IMR-90 (cell line): Measurements from ENCODE around the gene SFT2D2. TPM values are rescaled to one million over a fixed set of nuclear protein-coding genes. Genes with fewer than 3 reads are reported as not detected.

Experiments used
- ATAC-seq: fragments of 200-7000 bp; cut with Tn5 transposase; 2 replicates; pipeline ENCODE4 v1.9.1; 2020; ENCODE audit warnings: low read depth, mild to moderate bottlenecking, moderate library complexity
- BruUV-seq: library from RNA; stranded (reverse); fragments of 400-500 nt; replicated peaks from 2 replicates; lab custom pipeline; 2021; lab: Mats Ljungman, UMichigan
- CTCF ChIA-PET: fragments of 300-600 bp; formaldehyde crosslinking; extraction: SDS; loops from one replicate; lab custom pipeline; 2021; ENCODE audit warnings: antibody characterized with exemption; lab: Yijun Ruan, JAX
- POLR2A ChIA-PET: fragments of 300-600 bp; sonication (Branson Sonifier 250); formaldehyde crosslinking; loops from one replicate; lab custom pipeline; 2022; ENCODE audit warnings: antibody characterized with exemption; ENCODE audit not compliant: unreplicated experiment; lab: Charles Lee
- DNase-seq: peaks from one replicate; pipeline ENCODE4 v3.0.0; 2013
- H2AFZ ChIP-seq: replicated peaks from 2 replicates; pipeline ENCODE3; 2013; ENCODE audit warnings: low read length, mild to moderate bottlenecking; ENCODE audit not compliant: poor library complexity
- H2AK5ac ChIP-seq: 2 replicates; pipeline ENCODE4 v1.6.1; 2013; ENCODE audit warnings: low read depth, low read length, inconsistent platforms
- H2AK9ac ChIP-seq: replicated peaks from 2 replicates; pipeline ENCODE3; 2013; ENCODE audit warnings: mild to moderate bottlenecking, low read depth, low read length, moderate library complexity; ENCODE audit not compliant: poor library complexity
- H2BK120ac ChIP-seq: 2 replicates; pipeline ENCODE4 v1.6.1; 2013; ENCODE audit warnings: low read depth, low read length, inconsistent platforms
- H2BK15ac ChIP-seq: 3 replicates; pipeline ENCODE4 v1.6.1; 2013; ENCODE audit warnings: low read depth, low read length, inconsistent platforms
- H2BK20ac ChIP-seq: 2 replicates; pipeline ENCODE4 v1.6.1; 2013; ENCODE audit warnings: low read depth, mild to moderate bottlenecking, inconsistent platforms, low read length, moderate library complexity
- H2BK5ac ChIP-seq: 2 replicates; pipeline ENCODE4 v1.6.1; 2013; ENCODE audit warnings: mild to moderate bottlenecking, low read depth, low read length, inconsistent platforms; ENCODE audit not compliant: poor library complexity, severe bottlenecking
- H3K14ac ChIP-seq: replicated peaks from 2 replicates; pipeline ENCODE4 v1.6.1; 2013; ENCODE audit warnings: low read depth, low read length, inconsistent platforms
- H3K18ac ChIP-seq: 2 replicates; pipeline ENCODE4 v1.6.1; 2013; ENCODE audit warnings: low read depth, low read length, control low read depth
- H3K23ac ChIP-seq: 2 replicates; pipeline ENCODE4 v1.6.1; 2013; ENCODE audit warnings: low read depth, low read length, inconsistent platforms
- H3K27ac ChIP-seq: 2 replicates; pipeline ENCODE4 v1.5.1; 2013; ENCODE audit warnings: mild to moderate bottlenecking, control low read depth, low read length; ENCODE audit not compliant: insufficient read depth
- H3K27me3 ChIP-seq: 2 replicates; pipeline ENCODE4 v1.6.1; 2013; ENCODE audit warnings: low read length; ENCODE audit not compliant: control insufficient read depth, insufficient read depth
- H3K36me3 ChIP-seq: 2 replicates; pipeline ENCODE4 v1.6.1; 2013; ENCODE audit warnings: low read length, mixed read lengths; ENCODE audit not compliant: control insufficient read depth, insufficient read depth
- H3K4ac ChIP-seq: 2 replicates; pipeline ENCODE4 v1.6.1; 2013; ENCODE audit warnings: low read depth, low read length, inconsistent platforms
- H3K4me1 ChIP-seq: 2 replicates; pipeline ENCODE4 v1.6.1; 2013; ENCODE audit warnings: low read length, mixed read lengths; ENCODE audit not compliant: control insufficient read depth, insufficient read depth
- H3K4me2 ChIP-seq: 2 replicates; pipeline ENCODE4 v1.6.1; 2013; ENCODE audit warnings: low read depth, mild to moderate bottlenecking, control low read depth, low read length, moderate library complexity
- H3K4me3 ChIP-seq: 2 replicates; pipeline ENCODE4 v1.5.1; 2013; ENCODE audit warnings: low read depth, mild to moderate bottlenecking, control low read depth, low read length, moderate library complexity; ENCODE audit not compliant: insufficient read depth
- H3K56ac ChIP-seq: 2 replicates; pipeline ENCODE4 v1.6.1; 2013; ENCODE audit warnings: low read length, inconsistent platforms; ENCODE audit not compliant: insufficient read depth; ENCODE audit errors: extremely low read depth
- H3K79me1 ChIP-seq, 2 experiments: 2 replicates each; pipeline ENCODE4 v1.6.1; 2013; ENCODE audit warnings: low read length in 2 of 2, inconsistent platforms in 1 of 2, low read depth in 1 of 2
- H3K9ac ChIP-seq: 2 replicates; pipeline ENCODE4 v1.6.1; 2013; ENCODE audit warnings: low read depth, low read length, control low read depth
- H3K9me1 ChIP-seq: 2 replicates; pipeline ENCODE4 v1.6.1; 2013; ENCODE audit warnings: low read length, inconsistent platforms; ENCODE audit not compliant: insufficient read depth
- H3K9me3 ChIP-seq: 2 replicates; pipeline ENCODE4 v1.6.1; 2013; ENCODE audit warnings: low read length; ENCODE audit not compliant: control insufficient read depth, insufficient read depth
- H4K20me1 ChIP-seq: 2 replicates; pipeline ENCODE4 v1.6.1; 2013; ENCODE audit warnings: low read length, inconsistent platforms; ENCODE audit not compliant: insufficient read depth
- H4K5ac ChIP-seq: 2 replicates; pipeline ENCODE4 v1.6.1; 2013; ENCODE audit warnings: mild to moderate bottlenecking, low read depth, low read length, control low read depth
- H4K8ac ChIP-seq, 2 experiments: 2 replicates each; pipeline ENCODE4 v1.6.1; 2013; ENCODE audit warnings: low read depth in 2 of 2, low read length in 2 of 2, control low read depth in 1 of 2, inconsistent platforms in 1 of 2
- H4K91ac ChIP-seq: 2 replicates; pipeline ENCODE4 v1.6.1; 2013; ENCODE audit warnings: low read depth, low read length, inconsistent platforms; ENCODE audit not compliant: insufficient read depth
- BHLHE40 ChIP-seq: fragments of 150-350 bp; IDR thresholded peaks from 2 replicates; pipeline ENCODE4 v1.6.1; 2016; ENCODE audit warnings: mild to moderate bottlenecking, low read depth, low read length
- CEBPB ChIP-seq: IDR thresholded peaks from 2 replicates; pipeline ENCODE4 v1.6.1; 2012; ENCODE audit warnings: low read depth, low read length, improper control_type of control experiment
- CHD1 ChIP-seq: IDR thresholded peaks from 2 replicates; pipeline ENCODE4 v1.6.1; 2012; ENCODE audit warnings: low read depth, low read length, improper control_type of control experiment
- CTCF ChIP-seq: conservative IDR thresholded peaks from 2 replicates; pipeline ENCODE4 v1.5.1; 2012; ENCODE audit warnings: mild to moderate bottlenecking, low read depth, low read length, improper control_type of control experiment
- ELK1 ChIP-seq: fragments of 150-350 bp; IDR thresholded peaks from 2 replicates; pipeline ENCODE4 v1.6.1; 2016; ENCODE audit warnings: low read depth, mild to moderate bottlenecking, low read length, moderate library complexity, borderline replicate concordance
- FOS ChIP-seq: fragments of 150-350 bp; IDR thresholded peaks from 2 replicates; pipeline ENCODE4 v1.6.1; 2016; ENCODE audit warnings: low read depth, low read length
- MAFK ChIP-seq: IDR thresholded peaks from 2 replicates; pipeline ENCODE4 v1.6.1; 2012; ENCODE audit warnings: low read depth, low read length, improper control_type of control experiment
- MAZ ChIP-seq: IDR thresholded peaks from 2 replicates; pipeline ENCODE4 v1.6.1; 2012; ENCODE audit warnings: low read depth, mild to moderate bottlenecking, low read length, improper control_type of control experiment, moderate library complexity, borderline replicate concordance
- MXI1 ChIP-seq: IDR thresholded peaks from 2 replicates; pipeline ENCODE4 v1.6.1; 2012; ENCODE audit warnings: low read depth, mild to moderate bottlenecking, low read length, moderate library complexity, borderline replicate concordance
- NFE2L2 ChIP-seq: fragments of 150-350 bp; IDR thresholded peaks from 2 replicates; pipeline ENCODE4 v1.6.1; 2016; ENCODE audit warnings: low read depth, mild to moderate bottlenecking, low read length
- POLR2A ChIP-seq: IDR thresholded peaks from 2 replicates; pipeline ENCODE4 v1.6.1; 2012; ENCODE audit warnings: mild to moderate bottlenecking, low read depth, low read length
- RAD21 ChIP-seq: IDR thresholded peaks from 2 replicates; pipeline ENCODE4 v1.6.1; 2012; ENCODE audit warnings: low read length, improper control_type of control experiment
- RCOR1 ChIP-seq: IDR thresholded peaks from 2 replicates; pipeline ENCODE4 v1.6.1; 2012; ENCODE audit warnings: mild to moderate bottlenecking, low read length, improper control_type of control experiment; ENCODE audit not compliant: insufficient replicate concordance
- RFX5 ChIP-seq: IDR thresholded peaks from 2 replicates; pipeline ENCODE4 v1.8.0; 2012; ENCODE audit warnings: low read depth, mild to moderate bottlenecking, low read length, moderate library complexity
- SMC3 ChIP-seq: fragments of 150-350 bp; IDR thresholded peaks from 2 replicates; pipeline ENCODE4 v1.6.1; 2016; ENCODE audit warnings: low read depth, mild to moderate bottlenecking, antibody characterized with exemption, low read length, moderate library complexity
- USF2 ChIP-seq: fragments of 150-350 bp; IDR thresholded peaks from 2 replicates; pipeline ENCODE4 v1.6.1; 2017; ENCODE audit warnings: mild to moderate bottlenecking, antibody characterized with exemption, low read length, low read depth
- WGBS, 2 experiments: methylation state at CpG; one replicate each; pipeline versions ENCODE4 v1.1.5 to v1.1.7; 2013; ENCODE audit warnings: missing lambda C conversion rate in 2 of 2; ENCODE audit not compliant: insufficient read length in 1 of 2; ENCODE audit errors: extremely low coverage in 2 of 2; 5-methylcytosine and 5-hydroxymethylcytosine counted together
- dilution Hi-C: fragments of 300-500 bp; cut with HindIII; formaldehyde crosslinking; loops from one replicate; pipeline ENCODE4 v1.14.3; 2018; ENCODE audit warnings: low sequenced_read_pairs; ENCODE audit not compliant: unreplicated experiment
- in situ Hi-C: fragments of 300-500 bp; cut with MboI; formaldehyde crosslinking; loops from 3 replicates; pipeline ENCODE4 v1.14.3; 2019; ENCODE audit warnings: low sequenced_read_pairs, inconsistent platforms, mixed read lengths
- intact Hi-C: fragments of 100-400 bp; cut with micrococcal nuclease; formaldehyde crosslinking; loops from 2 replicates; pipeline ENCODE4 v1.10.0; 2022
- polyA plus RNA-seq, 3 experiments: library from polyadenylated mRNA; depleted of rRNA; stranded (reverse); fragments of >200 nt; gene quantifications; 2 replicates each; pipeline ENCODE4 v1.2.3, GENCODE V29; 2012; ENCODE audit warnings: low replicate concordance in 1 of 3
- total RNA-seq: library from RNA; depleted of rRNA; stranded (reverse); fragments of >200 nt; gene quantifications from 2 replicates; pipeline ENCODE4 v1.2.3, GENCODE V29; 2012

SFT2D2 gene
- total and polyA plus RNA-seq, 2 of the 4 experiments (the other 2 are of a cell fraction): 11.1 to 37.6 TPM

- Histone ChIP-seq H3K4ac (no peak overlapping the region), H3K9me1 (no peaks in the 10 kb centered on the region), H3K27ac (no peak overlapping the region), H3K27me3 (no peaks in the 10 kb centered on the region), H2AFZ (no peak overlapping the region), H4K20me1 (no peaks in the 10 kb centered on the region), H4K5ac (no peak overlapping the region), H2BK15ac (no peak overlapping the region), H3K4me2 (no peak overlapping the region), H3K23ac (no peak overlapping the region), H3K4me1 (peaks cover 2% of the 10 kb centered on the region; the same call in 1 of the 2 replicates), H3K79me1 (no peaks in the 10 kb centered on the region), H3K14ac (no peak overlapping the region), H2BK20ac (no peak overlapping the region), H3K18ac (no peak overlapping the region), H2AK9ac (no peak overlapping the region), H4K91ac (no peak overlapping the region), H2AK5ac (no peak overlapping the region), H4K8ac (no peak overlapping the region), H3K36me3 (no peaks in the 10 kb centered on the region), H3K9me3 (no peaks in the 10 kb centered on the region), H2BK120ac (no peak overlapping the region), H3K56ac (no peak overlapping the region), H3K4me3 (no peak overlapping the region), H3K9ac (no peak overlapping the region), H2BK5ac (no peak overlapping the region)
- no CpG with 5 or more reads among the region's 8 CpGs for WGBS, 2 experiments
- TF ChIP-seq MXI1: no peak
- no peak for TF ChIP-seq BHLHE40
- no peak for TF ChIP-seq SMC3
- TF ChIP-seq RFX5: no peak
- TF ChIP-seq CHD1: no peak
- TF ChIP-seq MAFK: no peak
- TF ChIP-seq FOS: no peak
- TF ChIP-seq RAD21: no peak
- no peak for TF ChIP-seq USF2
- no peak for TF ChIP-seq NFE2L2
- TF ChIP-seq ELK1: no peak
- no peak for TF ChIP-seq CEBPB
- TF ChIP-seq CTCF: no peak
- TF ChIP-seq MAZ: no peak
- TF ChIP-seq RCOR1: no peak
- no peak for TF ChIP-seq POLR2A
- intact Hi-C loops (no loop called here), dilution Hi-C loops (no loop called here), in situ Hi-C loops (no loop called here)
- ATAC-seq (no peak), DNase-seq (no peak)
- no TSS peak for BruUV-seq
- ChIA-PET CTCF (interaction anchor here (0.6 kb wide), 1 partner anchor 1081 kb away, joined by 4 read pairs; no protein-coding TSS in a partner anchor), POLR2A (no interaction called here)
These were observed 69.8 kb downstream of the SFT2D2 start for GRCh38 chr1:168295411-168296114.
